ENCODE results near the gene ATOX1. TPM values are rescaled to one million over a fixed set of nuclear protein-coding genes. Genes with fewer than 3 reads are reported as not detected.

ATOX1 gene
- total and polyA plus RNA-seq, 2 of the 8 experiments (the other 6 are each of a cell fraction or from before 2014, with no cell fraction given) = 79.9 to 232 TPM

DNA sequence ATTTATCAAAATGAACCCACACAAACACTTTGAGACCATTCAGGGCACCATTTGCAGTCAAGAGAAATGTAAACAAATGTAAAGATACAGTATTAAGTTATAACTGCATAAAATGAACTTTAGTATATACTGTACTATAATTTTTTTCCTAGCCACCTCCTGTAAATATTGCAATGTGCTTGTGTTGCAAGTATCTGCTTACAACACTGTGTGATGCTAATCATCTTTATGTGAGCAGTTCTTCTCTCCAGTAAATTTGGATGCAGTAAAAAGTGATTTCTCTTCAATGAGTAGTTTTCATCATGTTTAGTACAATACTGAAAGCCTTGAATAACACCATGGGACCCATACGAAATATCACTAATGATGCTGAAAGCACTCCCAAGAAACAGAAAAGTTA, 22.8 kb upstream of the ATOX1 start:
- no peak overlapping the region for H3K23ac ChIP-seq (ENCODE audit: insufficient read length)
- H3K14ac ChIP-seq (ENCODE audit: insufficient read length) = no peak overlapping the region
- no peak overlapping the region for H2BK15ac ChIP-seq (ENCODE audit: low read length)
- H3K23me2 ChIP-seq (ENCODE audit: low read depth, low read length) = no peaks in the 10 kb centered on the region
- no peaks in the 10 kb centered on the region; the same call in 1 of the 2 replicates for H3K79me1 ChIP-seq (ENCODE audit: low read depth, low read length)
- H3K9me3 ChIP-seq (ENCODE audit: insufficient read depth in 2 of 2, low read depth in 1 of 2, low read length in 1 of 2) = no peaks in the 10 kb centered on the region
- 74% methylated on average over 1 of the region's 1 CpG; no CpG with 5 or more reads in 1 of the 2 experiments for WGBS, 2 experiments (ENCODE audit: extremely low coverage in 1 of 2, insufficient coverage in 1 of 2, insufficient read length in 1 of 2, insufficient replicate concordance in 2 of 2, low coverage in 1 of 2, low lambda C conversion rate in 2 of 2, missing lambda C conversion rate in 1 of 2)
- no peak overlapping the region for H3K9ac ChIP-seq (replicated peaks in 1 of 4; ENCODE audit: extremely low read depth in 1 of 4, low read depth in 3 of 4, low read length in 3 of 4)
- H4K20me1 ChIP-seq (replicated peaks in 1 of 2; ENCODE audit: control insufficient read depth in 1 of 2, insufficient read depth in 2 of 2, low read length in 2 of 2) = peaks cover 30 to 71% of the 10 kb centered on the region in 2 experiments
- H3K27ac ChIP-seq (ENCODE audit: low read depth, low read length) = no peak overlapping the region
- no peak overlapping the region for H4K91ac ChIP-seq (replicated peaks; ENCODE audit: insufficient read length, low read length)
- FAIRE-seq (no peak), DNase-seq (ENCODE audit: low read depth in 1 of 2, low spot score in 2 of 2) (no peak)
- no peak overlapping the region for H2BK20ac ChIP-seq (ENCODE audit: low read length)
- peaks cover 67 to 100% of the 10 kb centered on the region in 2 experiments for H3K79me2 ChIP-seq (ENCODE audit: control insufficient read depth in 1 of 2, insufficient read depth in 2 of 2, low read length in 2 of 2)
- no peak overlapping the region for H3K4ac ChIP-seq (replicated peaks; ENCODE audit: insufficient read length, low read depth, low read length)
- no peak overlapping the region for H2AFZ ChIP-seq (ENCODE audit: low read length)
- no peak overlapping the region for H3K56ac ChIP-seq (replicated peaks; ENCODE audit: insufficient read length, low read depth, low read length)
- H3K27me3 ChIP-seq (replicated peaks in 1 of 4; ENCODE audit: control insufficient read depth in 3 of 4, extremely low read depth in 1 of 4, insufficient read depth in 3 of 4, low read length in 3 of 4) = no peaks in the 10 kb centered on the region
- H4K5ac ChIP-seq (ENCODE audit: insufficient read length, low read depth, low read length) = no peak overlapping the region
- H2BK5ac ChIP-seq (ENCODE audit: low read depth, low read length) = no peak overlapping the region
- no peak overlapping the region for H3K4me3 ChIP-seq (ENCODE audit: extremely low read depth in 1 of 4, insufficient read depth in 2 of 4, low read depth in 3 of 4, low read length in 4 of 4)
- no peak overlapping the region for H3K18ac ChIP-seq (ENCODE audit: extremely low read depth, low read length)
- H2BK12ac ChIP-seq (ENCODE audit: low read depth, low read length) = no peak overlapping the region
- no peak overlapping the region for H2BK120ac ChIP-seq (replicated peaks; ENCODE audit: low read depth, low read length)
- no peak overlapping the region for H4K8ac ChIP-seq (ENCODE audit: extremely low read depth, insufficient read depth, low read length)
- H3K4me1 ChIP-seq (replicated peaks in 1 of 4; ENCODE audit: control insufficient read depth in 3 of 4, insufficient read depth in 4 of 4, low read length in 3 of 4) = peaks cover 0 to 12% (median 6%) of the 10 kb centered on the region in 4 experiments; a peak in 6 of 7 replicates
- no peak overlapping the region for H2AK5ac ChIP-seq (ENCODE audit: low read depth, low read length)
- no peak overlapping the region for H3K4me2 ChIP-seq (ENCODE audit: insufficient read depth in 1 of 2, low read depth in 2 of 2, low read length in 2 of 2)
- peaks cover 0 to 17% (median 5%) of the 10 kb centered on the region in 4 experiments; a peak in 4 of 8 replicates for H3K36me3 ChIP-seq (ENCODE audit: control insufficient read depth in 2 of 4, insufficient read depth in 4 of 4, low read length in 3 of 4)
- CTCF ChIA-PET (ENCODE audit: partially characterized antibody) = no interaction called here
- POLR2A ChIA-PET (ENCODE audit: partially characterized antibody) = interaction anchor here (1.0 to 2.6 kb wide), 5 partner anchors 8 to 267 kb away, joined by 3 to 37 read pairs (median 6); partner anchors contain the start of gene G3BP1
- TF ChIP-seq HDAC2 (IDR thresholded peaks at IDR 0.05; ENCODE audit: borderline replicate concordance in 1 of 2, low read depth in 2 of 2, low read length in 2 of 2) (no peak), NRF1 (IDR thresholded peaks at IDR 0.05; ENCODE audit: low read depth, low read length) (no peak), RBBP5 (IDR thresholded peaks at IDR 0.05; ENCODE audit: borderline replicate concordance, low read depth, low read length) (no peak), CREB1 (IDR thresholded peaks at IDR 0.05) (no peak), ZNF274 (IDR thresholded peaks at IDR 0.05; ENCODE audit: borderline replicate concordance, extremely low read depth, low read length) (no peak), SP1 (IDR thresholded peaks at IDR 0.05; ENCODE audit: low read depth, low read length) (no peak), SP2 (IDR thresholded peaks at IDR 0.05; ENCODE audit: low read length) (no peak), PHF8 (conservative IDR thresholded peaks at IDR 0.05; ENCODE audit: low read depth, low read length) (no peak), CTBP2 (IDR thresholded peaks at IDR 0.05; ENCODE audit: borderline replicate concordance, insufficient read depth, insufficient read length, low read length) (no peak), EZH2 (IDR thresholded peaks at IDR 0.05; ENCODE audit: low read depth, low read length, severe bottlenecking) (no peak), MAFK (IDR thresholded peaks at IDR 0.05; ENCODE audit: low read depth, low read length) (no peak), CBX8 (IDR thresholded peaks at IDR 0.05; ENCODE audit: borderline replicate concordance, low read depth, low read length) (no peak), CHD2 (IDR thresholded peaks at IDR 0.05; ENCODE audit: low read length) (no peak)

Data from H1 (cell line).